GM12891 (cell line): Measurements from ENCODE around the gene WDR91.
A peak's percentile ranks its signal among the peaks of the same experiment; 100 is the strongest.

ENCODE experiments used
- PAX5 ChIP-seq: IDR thresholded peaks from 2 replicates; pipeline ENCODE4 v1.6.1; 2011; ENCODE audit warnings: low read length, moderate library complexity, mild to moderate bottlenecking; ENCODE audit not compliant: insufficient read depth, severe bottlenecking
- POLR2A ChIP-seq: IDR thresholded peaks from 2 replicates; pipeline ENCODE4 v1.6.1; 2011; ENCODE audit warnings: low read depth, low read length, control low read depth
- POLR2AphosphoS5 ChIP-seq: IDR thresholded peaks from 2 replicates; pipeline ENCODE4 v1.6.1; 2011; ENCODE audit warnings: low read depth, low read length, control low read depth
- POU2F2 ChIP-seq: IDR thresholded peaks from 2 replicates; pipeline ENCODE4 v1.6.1; 2011; ENCODE audit warnings: low read depth, mild to moderate bottlenecking, control low read depth, low read length, moderate library complexity
- SPI1 ChIP-seq: IDR thresholded peaks from 2 replicates; pipeline ENCODE4 v1.6.1; 2011; ENCODE audit warnings: low read depth, low read length, control low read depth
- TAF1 ChIP-seq: IDR thresholded peaks from 2 replicates; pipeline ENCODE4 v1.6.1; 2011; ENCODE audit warnings: low read depth, low read length, control low read depth

GRCh38 chr7:135211179-135211945 is at the start of gene WDR91:
- TF ChIP-seq POLR2A (peak; percentile 88), POLR2AphosphoS5 (peak; percentile 85), SPI1 (peak; percentile 62), POU2F2 (no peak), TAF1 (peak; percentile 96), PAX5 (no peak)
